Stimulated activated naive CD8-positive, alpha-beta T cell treated with anti-CD3 and anti-CD28 coated beads, Interleukin-15, amount 100 ng/mL, for 72 hours (primary cell): ENCODE results near the gene MXD4.

ENCODE experiments used
- ATAC-seq: fragments of 150-1000 bp; cut with Tn5 transposase; 2 replicates; pipeline ENCODE4 v1.10.0; 2021; ENCODE audit warnings: mild to moderate bottlenecking, moderate library complexity
- DNase-seq, 2 donors: peaks; one replicate each; pipeline ENCODE4 v3.0.0; 2021 to 2022
- H3K27ac Mint-ChIP-seq, 2 donors: one replicate each; pipeline ENCODE4 v1.8.0; 2022; ENCODE audit warnings: mild to moderate bottlenecking in 2 of 2, mixed read lengths in 2 of 2, moderate library complexity in 2 of 2
- H3K27me3 Mint-ChIP-seq: one replicate; pipeline ENCODE4 v1.8.0; 2022; ENCODE audit warnings: mixed read lengths
- H3K4me1 Mint-ChIP-seq: one replicate; pipeline ENCODE4 v1.8.0; 2022; ENCODE audit warnings: mild to moderate bottlenecking, mixed read lengths
- H3K4me3 Mint-ChIP-seq, 2 donors: one replicate each; pipeline ENCODE4 v1.8.0; 2022; ENCODE audit warnings: mild to moderate bottlenecking in 2 of 2, mixed read lengths in 2 of 2, moderate library complexity in 1 of 2
- H3K9me3 Mint-ChIP-seq, 2 donors: one replicate each; pipeline ENCODE4 v1.8.0; 2022; ENCODE audit warnings: mixed read lengths in 2 of 2

MXD4 gene, protein sequence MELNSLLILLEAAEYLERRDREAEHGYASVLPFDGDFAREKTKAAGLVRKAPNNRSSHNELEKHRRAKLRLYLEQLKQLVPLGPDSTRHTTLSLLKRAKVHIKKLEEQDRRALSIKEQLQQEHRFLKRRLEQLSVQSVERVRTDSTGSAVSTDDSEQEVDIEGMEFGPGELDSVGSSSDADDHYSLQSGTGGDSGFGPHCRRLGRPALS

DNA sequence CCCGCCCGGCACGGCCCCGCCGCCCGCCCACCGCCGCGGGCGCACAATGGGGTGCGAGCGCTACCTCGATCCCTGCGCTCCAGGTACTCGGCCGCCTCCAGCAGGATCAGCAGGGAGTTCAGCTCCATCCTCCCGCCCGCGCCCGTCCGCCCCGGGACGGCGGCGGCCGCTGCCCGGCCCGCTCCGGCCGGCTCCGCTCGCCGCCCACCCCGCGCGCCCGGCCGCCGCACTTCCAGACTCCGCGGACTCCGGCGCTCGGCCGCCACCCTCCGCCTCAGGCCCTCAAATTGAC lies at the start of gene MXD4:
MXD4 (minus strand) TSS at position 257 of the 292 bp plus-strand sequence; CDS start at position 128, 129 bp downstream.
- Mint-ChIP-seq H3K27me3 (no peaks in the 10 kb centered on the region), H3K27ac (peak within 1 kb of the TSS; percentile 65 to 87), H3K4me3 (peak within 1 kb of the TSS; percentile 74 to 87), H3K4me1 (peaks cover 12% of the 10 kb centered on the region), H3K9me3 (no peaks in the 10 kb centered on the region)
- DNase-seq: no peak
- peak; percentile 1 for ATAC-seq

DNA sequence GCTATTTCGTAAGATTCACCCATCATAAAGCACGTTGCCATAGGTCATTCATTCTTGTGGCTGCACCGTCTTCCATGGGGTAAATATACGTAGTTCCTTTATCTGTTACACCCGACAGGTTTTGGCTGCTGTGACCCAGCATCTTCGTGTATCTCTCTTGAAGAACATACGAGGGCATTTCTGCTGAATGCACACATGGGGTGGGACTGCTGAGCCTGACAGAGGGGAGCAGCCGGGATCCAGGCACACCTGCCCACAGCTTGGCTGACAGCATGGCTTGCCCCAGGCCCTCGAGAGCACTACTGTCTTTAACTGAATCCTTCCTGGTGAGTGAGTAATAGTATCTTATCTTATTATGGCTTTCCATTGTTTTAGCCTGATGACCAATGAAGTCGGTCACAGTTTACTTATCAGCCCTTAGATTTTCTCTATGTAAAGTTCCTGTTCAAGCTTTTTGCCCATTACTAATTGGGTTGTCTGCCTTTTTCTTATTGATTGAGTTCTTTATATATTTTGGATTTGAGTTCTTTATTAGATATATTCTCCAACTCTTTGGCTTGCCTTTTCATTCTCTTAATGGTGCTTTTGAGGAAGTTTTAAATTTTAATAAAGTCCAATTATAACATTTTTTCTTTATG lies 45.0 kb upstream of the MXD4 start:
- H3K27me3 Mint-ChIP-seq: no peaks in the 10 kb centered on the region
- H3K4me1 Mint-ChIP-seq: no peaks in the 10 kb centered on the region
- no peak overlapping the region for H3K4me3 Mint-ChIP-seq
- no peak overlapping the region for H3K27ac Mint-ChIP-seq
- no peak for DNase-seq
- ATAC-seq: no peak
- H3K9me3 Mint-ChIP-seq: peaks cover 7 to 16% of the 10 kb centered on the region in 2 donors

DNA sequence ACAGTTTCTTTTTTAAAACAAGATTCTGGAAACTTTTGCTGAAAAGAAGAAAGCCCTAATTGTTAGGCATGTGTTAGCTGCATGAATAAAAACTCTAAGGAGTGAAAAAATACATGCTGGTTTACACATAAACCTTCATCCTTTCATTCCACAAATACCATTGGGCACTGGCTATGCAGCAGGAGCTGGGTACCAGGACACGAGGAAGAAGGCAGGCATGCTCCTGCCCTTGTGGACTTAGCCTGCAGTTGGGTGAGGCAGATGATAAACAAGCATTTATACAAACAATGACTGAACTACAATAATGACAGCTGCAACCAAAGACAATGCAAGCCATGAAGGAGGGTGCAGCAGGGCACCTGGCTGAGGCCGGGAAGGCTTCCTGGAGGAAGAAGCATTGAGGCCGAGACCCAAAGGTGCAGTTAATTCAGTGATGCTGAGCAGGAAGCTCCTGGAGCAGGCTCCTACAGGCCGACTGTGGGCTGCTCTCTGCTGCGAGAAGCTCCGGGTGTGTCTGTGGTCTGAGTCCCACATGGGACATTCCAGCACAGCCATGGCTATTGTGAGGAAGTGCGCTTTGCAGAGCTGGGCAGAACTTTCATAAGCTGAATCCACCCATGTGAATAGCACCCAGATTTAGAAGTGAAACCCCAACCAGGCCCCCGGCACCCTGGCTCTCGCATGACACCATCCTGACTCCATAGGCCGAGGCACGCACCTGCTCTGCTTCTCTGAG lies 44.0 kb upstream of the MXD4 start:
- ATAC-seq (no peak), DNase-seq (peak in 1 of 2 donors; percentile 2)

DNA sequence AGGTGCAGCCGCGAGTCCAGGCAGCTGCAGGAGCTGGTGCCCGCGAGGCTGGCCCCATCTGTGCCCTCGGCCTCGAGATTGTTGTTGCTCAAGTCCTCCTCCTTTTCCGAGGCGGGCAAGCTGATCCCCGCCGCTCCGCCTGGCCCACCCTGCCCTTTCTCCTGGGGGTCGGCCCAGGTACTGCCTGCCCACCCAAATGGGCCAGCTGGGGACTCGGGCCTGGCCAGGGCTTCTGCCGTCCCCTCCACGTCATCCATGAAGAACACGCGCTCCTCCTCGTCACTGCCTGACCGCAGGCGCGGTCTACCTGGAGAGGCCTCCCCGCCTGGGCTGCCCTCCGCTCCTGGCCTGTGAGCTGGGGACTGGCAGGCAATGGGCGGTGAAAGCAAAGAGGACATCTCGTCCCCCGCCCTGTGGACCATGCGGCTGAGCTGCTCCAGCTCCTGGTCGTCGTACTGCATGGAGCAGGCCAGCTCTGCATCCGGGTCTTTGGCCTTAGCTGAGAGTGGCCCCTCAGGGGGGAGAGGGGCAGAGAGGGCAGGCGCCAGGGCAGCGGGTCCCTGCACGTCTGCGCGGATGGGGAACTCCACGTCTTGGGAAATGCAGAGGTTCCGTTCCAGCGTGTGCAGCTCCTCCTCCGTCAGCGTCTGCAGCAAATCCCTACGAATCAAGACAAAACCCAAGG lies 43.1 kb upstream of the MXD4 start:
- ATAC-seq (no peak), DNase-seq (peak in 1 of 2 donors; percentile 2)
- Mint-ChIP-seq H3K9me3 (peaks cover 7 to 11% of the 10 kb centered on the region in 2 donors), H3K4me1 (no peaks in the 10 kb centered on the region), H3K4me3 (no peak overlapping the region), H3K27me3 (no peaks in the 10 kb centered on the region), H3K27ac (no peak overlapping the region)

More for the DNA sequence above, 44.0 kb upstream of the MXD4 start:
- no peaks in the 10 kb centered on the region for H3K27me3 Mint-ChIP-seq
- H3K4me3 Mint-ChIP-seq: no peak overlapping the region
- peaks cover 7 to 16% of the 10 kb centered on the region in 2 donors for H3K9me3 Mint-ChIP-seq
- no peaks in the 10 kb centered on the region for H3K4me1 Mint-ChIP-seq
- no peak overlapping the region for H3K27ac Mint-ChIP-seq

DNA sequence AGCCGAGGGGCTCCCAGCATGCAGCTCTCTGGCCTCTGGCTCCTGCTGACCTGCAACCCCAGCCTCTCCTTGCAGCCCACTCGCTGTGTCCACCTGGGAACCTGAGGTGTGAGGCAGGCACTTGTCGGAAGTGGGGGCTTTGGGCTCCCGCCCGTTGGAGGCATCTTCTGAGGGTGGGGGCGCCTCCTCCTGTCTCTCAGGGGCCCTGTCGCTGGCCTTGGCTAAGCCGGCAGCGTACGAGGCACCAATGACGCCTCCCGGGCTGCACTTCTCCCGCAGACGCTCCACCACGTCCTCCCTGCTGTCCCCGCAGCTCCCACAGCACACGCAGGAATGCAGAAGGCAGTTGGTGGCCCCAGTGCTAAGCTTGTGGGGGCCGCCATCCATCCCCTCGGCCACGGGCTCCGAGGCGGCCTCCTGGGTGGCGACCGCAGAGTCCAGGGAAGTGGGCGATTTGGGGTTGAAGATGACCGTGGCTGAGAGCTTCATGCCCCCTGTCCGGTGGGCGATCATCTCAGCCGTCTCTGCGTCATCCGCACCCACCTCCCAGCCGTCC lies 42.5 kb upstream of the MXD4 start:
- no peak overlapping the region for H3K4me3 Mint-ChIP-seq
- ATAC-seq (no peak), DNase-seq (peak in 1 of 2 donors; percentile 5)
- no peak overlapping the region for H3K27ac Mint-ChIP-seq
- no peaks in the 10 kb centered on the region for H3K27me3 Mint-ChIP-seq
- peaks cover 8 to 9% of the 10 kb centered on the region in 2 donors for H3K9me3 Mint-ChIP-seq
- H3K4me1 Mint-ChIP-seq: no peaks in the 10 kb centered on the region

DNA sequence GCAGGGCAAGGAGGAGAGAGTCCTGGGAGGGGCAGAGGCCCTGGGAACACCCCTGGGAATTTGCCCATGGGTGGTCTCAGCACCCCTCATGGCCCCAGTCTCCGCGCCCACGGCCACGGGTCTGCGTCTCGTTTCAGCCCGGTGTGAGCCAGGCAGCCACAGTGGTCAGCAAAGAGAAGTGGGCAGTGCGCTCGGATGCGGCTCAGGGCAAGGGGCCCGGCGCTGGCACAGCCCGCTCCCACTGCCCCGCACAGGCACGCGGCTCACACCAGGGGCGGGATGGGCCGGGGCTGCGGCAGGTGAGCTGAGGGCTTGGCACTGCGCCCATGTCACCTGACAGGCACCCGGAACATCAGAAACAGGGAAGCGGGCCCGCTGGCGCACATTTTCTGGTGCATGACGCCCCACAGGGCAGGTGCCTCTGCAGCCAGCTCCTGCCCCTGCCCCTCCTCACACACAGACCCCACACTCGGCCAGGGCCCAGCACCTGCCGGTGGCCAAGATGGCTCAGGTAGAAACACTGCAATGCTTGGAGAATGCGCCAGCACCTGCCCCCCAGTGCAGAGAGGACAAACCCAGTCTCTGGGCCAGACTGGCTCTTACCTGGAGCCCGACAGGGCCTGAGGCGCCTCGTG lies 41.9 kb upstream of the MXD4 start:
- Mint-ChIP-seq H3K4me1 (no peaks in the 10 kb centered on the region), H3K9me3 (peaks cover 5 to 14% of the 10 kb centered on the region in 2 donors), H3K27ac (no peak overlapping the region), H3K4me3 (no peak overlapping the region), H3K27me3 (no peaks in the 10 kb centered on the region)
- ATAC-seq (peak; percentile 37), DNase-seq (peak in 1 of 2 donors; percentile 6)

DNA sequence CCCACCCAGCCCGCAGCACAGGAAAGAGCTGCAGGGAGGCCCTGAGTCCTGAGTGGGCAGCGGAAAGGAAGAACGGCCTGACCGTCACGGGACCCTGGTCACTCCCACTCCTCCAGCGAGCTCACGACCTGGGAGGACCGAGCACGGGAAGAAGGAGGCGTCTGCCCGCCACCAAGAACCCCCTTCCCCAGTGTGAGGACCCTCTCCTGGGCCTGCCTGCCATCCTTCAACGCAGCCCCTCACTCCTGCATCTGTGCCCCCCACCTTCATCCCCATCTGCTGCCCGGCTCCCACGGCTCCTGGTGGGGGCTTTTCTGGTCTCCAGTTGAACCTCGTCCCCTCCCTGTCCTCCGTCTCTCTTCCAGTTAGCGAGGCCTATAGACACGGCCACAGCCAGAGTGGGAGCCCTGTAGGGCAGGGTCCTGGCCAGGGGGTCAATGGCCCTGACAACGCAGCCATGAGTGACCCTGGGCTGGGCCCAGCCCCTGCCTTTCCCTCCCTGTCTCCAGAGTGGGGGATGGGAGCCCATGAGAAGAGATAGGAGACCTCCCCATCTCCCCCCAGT lies 41.3 kb upstream of the MXD4 start:
- Mint-ChIP-seq H3K4me1 (peaks cover under 1% of the 10 kb centered on the region), H3K27ac (peak overlapping the region in 1 of 2 donors; percentile 40), H3K27me3 (no peaks in the 10 kb centered on the region), H3K9me3 (peaks cover 5 to 14% of the 10 kb centered on the region in 2 donors), H3K4me3 (no peak overlapping the region)
- DNase-seq: peak in 1 of 2 donors; percentile 3
- ATAC-seq: peak; percentile 13

DNA sequence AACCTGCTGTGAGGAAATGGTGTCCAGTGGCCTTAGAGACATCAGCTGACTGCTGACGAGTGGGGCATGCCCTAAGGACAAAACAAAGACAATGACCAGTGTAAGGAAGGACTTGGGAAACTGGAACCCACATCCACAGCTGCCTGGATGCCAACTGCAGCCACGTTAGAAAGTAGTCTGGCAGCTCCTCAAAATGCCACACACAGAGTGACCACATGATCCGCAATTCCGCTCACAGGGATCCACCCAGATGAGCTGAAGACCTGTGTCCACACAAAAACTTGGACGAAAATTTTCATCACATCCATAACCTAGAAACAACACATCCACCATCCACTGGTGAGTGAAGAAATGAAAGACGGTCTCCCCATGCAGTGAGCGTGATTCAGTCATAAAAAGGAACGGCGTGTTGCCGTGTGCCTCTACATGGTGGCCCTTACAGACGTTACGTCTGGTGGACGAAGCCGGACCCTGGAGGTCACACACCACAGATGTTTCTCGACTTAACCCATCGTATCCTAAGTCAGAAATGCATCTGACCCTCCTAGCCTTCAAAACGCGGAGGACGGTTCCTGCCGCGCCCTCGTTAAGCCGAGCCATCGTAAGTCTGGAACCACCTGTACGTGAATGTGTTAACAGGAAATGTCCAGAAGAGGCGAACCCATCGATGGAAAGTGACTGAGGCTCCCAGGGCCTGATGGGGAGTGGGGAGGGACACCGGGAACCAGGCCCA lies 40.6 kb upstream of the MXD4 start:
- Mint-ChIP-seq H3K4me3 (no peak overlapping the region), H3K27me3 (peaks cover 2% of the 10 kb centered on the region), H3K4me1 (peaks cover 7% of the 10 kb centered on the region), H3K9me3 (peaks cover 5 to 14% of the 10 kb centered on the region in 2 donors), H3K27ac (no peak overlapping the region)
- peak in 1 of 2 donors; percentile 8 for DNase-seq
- ATAC-seq: no peak

DNA sequence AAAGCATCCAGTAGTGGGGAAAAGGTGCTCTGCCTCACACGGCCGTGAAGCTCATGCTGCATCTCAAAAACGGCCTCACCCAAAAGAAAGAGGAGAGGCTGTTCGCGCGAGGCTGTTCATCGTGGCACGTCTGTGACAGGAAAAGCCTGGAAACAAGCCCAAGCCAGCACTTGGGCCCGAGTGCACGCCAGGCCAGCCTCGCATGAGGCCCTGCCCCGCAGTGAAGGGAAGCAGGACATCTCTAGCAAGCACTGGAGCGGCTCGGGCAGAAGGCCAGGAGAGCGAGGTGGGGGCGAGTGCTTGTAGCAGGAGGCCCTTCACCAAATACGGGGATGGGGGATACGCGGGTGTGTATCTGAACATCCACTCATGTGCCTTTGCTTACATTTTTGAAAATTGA lies 39.9 kb upstream of the MXD4 start:
- Mint-ChIP-seq H3K4me1 (peaks cover 15% of the 10 kb centered on the region), H3K9me3 (peaks cover 2 to 10% of the 10 kb centered on the region in 2 donors), H3K27me3 (peaks cover 8% of the 10 kb centered on the region), H3K4me3 (no peak overlapping the region), H3K27ac (no peak overlapping the region)
- peak in 1 of 2 donors; percentile 5 for DNase-seq
- ATAC-seq: no peak

DNA sequence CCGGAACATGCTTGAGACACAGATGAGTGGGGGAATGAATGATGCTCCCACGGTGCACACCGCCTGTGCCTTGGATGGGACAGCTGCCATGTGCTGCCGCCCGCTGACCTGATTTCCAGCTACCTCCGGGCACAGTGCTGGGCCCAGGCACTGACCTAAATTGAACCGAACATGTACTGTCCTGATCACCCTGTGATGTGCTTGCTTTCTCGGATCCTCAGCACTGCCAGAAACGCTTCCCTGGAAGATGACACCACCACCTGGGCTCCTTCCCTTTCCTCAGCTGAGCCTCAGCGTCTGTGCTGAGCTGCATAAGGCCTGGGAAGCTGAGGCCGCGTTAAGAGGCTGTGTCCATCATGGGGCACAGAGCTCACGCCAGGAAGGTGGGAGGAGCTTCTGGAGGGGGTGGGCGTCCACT lies 39.3 kb upstream of the MXD4 start:
- Mint-ChIP-seq H3K9me3 (peaks cover 0 to 7% of the 10 kb centered on the region in 2 donors), H3K4me3 (no peak overlapping the region), H3K27ac (no peak overlapping the region), H3K4me1 (peaks cover 21% of the 10 kb centered on the region), H3K27me3 (peaks cover 8% of the 10 kb centered on the region)
- DNase-seq (peak in 1 of 2 donors; percentile 5), ATAC-seq (no peak)

DNA sequence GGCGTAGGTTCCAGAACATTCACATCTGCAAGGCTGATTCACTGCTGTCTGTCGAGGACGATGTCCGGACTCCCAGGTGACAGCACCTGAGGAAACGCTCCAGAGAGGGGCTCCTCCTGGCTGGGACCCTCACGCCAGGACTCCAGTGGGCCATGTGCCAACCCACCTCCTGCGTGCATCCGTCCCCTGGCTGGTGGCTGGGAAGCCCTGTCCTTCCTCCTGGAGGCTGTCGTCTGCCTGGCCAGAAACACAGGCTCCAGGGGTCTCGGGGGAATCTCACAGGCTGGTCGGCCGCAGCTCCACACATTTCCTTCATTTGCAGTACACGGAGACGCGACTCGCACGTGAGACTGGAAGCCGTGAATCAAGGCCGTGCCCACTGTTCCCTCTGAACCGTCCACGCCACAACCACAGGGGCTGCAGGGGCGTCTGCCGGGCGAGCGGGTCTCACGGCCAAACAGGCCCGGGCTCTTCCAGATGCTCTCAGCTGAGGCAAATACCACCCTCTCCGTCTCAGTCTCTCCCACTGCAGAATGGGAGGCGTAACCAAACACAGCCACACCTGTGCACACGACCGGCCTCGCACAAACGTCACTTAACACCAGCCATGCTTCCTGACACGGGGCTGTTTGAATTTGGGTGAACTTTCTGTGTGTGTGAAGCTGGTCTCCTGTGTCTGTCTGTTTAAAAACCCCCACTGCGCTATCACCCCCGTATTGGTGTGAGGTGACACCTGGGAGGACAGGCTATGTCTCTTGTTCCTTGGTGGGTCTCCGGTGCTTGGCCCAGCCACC lies 38.7 kb upstream of the MXD4 start:
- ATAC-seq (no peak), DNase-seq (peak in 1 of 2 donors; percentile 3)
- H3K27me3 Mint-ChIP-seq: peaks cover 8% of the 10 kb centered on the region
- H3K9me3 Mint-ChIP-seq: peaks cover 0 to 7% of the 10 kb centered on the region in 2 donors
- peaks cover 27% of the 10 kb centered on the region for H3K4me1 Mint-ChIP-seq
- H3K27ac Mint-ChIP-seq: no peak overlapping the region
- no peak overlapping the region for H3K4me3 Mint-ChIP-seq

DNA sequence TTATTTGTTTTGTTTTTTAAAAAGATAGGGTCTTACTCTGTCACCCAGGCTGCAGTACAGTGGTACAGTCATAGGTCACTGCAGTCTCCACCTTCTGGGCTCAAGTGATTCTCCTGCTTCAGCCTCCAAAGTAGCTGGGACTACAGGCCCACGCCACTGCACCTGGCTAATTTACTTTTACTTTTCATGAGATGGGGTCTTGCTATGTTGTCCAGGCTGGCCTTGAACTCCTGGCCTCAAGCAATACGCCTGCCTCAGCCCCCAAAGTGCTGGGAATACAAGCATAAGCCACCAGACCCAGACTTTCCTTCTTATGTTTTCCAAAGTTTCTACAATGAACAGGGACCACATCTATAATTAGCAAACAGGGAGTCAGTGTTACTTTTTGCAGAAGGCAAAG lies 37.9 kb upstream of the MXD4 start:
- H3K9me3 Mint-ChIP-seq: peaks cover 0 to 7% of the 10 kb centered on the region in 2 donors
- DNase-seq (peak in 1 of 2 donors; percentile 5), ATAC-seq (no peak)
- peaks cover 8% of the 10 kb centered on the region for H3K27me3 Mint-ChIP-seq
- peaks cover 34% of the 10 kb centered on the region for H3K4me1 Mint-ChIP-seq
- H3K4me3 Mint-ChIP-seq: no peak overlapping the region
- H3K27ac Mint-ChIP-seq: peak overlapping the region in 1 of 2 donors; percentile 40

DNA sequence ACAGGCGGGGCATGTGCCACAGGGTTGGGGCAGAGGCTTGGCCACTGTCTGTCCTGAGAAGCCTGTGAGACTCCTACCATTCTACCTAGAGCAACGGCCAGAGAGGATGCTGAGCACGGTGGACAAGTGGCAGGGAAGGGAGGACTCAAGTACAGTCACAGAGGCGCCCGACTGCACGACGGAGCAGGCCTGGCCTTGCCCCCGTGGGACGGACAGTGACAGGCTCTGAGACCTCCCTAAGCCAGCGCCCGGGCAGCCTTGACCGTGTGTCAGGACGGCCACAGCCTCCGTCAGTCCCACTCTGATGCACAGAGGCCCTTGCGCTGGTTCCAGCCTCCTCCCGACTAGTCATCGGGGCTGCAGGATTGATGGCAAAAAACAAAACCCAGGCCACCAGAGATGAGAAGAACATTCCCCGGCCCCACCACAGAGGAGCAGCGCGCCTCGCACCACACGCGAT lies 36.7 kb upstream of the MXD4 start:
- peak overlapping the region in 1 of 2 donors; percentile 64 for H3K27ac Mint-ChIP-seq
- no peak for ATAC-seq
- DNase-seq: peak in 1 of 2 donors; percentile 7
- peaks cover 8% of the 10 kb centered on the region for H3K27me3 Mint-ChIP-seq
- peaks cover 43% of the 10 kb centered on the region for H3K4me1 Mint-ChIP-seq
- no peak overlapping the region for H3K4me3 Mint-ChIP-seq
- H3K9me3 Mint-ChIP-seq: peaks cover 0 to 7% of the 10 kb centered on the region in 2 donors
